ENCODE results near the gene CSMD2. TPM values are rescaled to one million over a fixed set of nuclear protein-coding genes. Genes with fewer than 3 reads are reported as not detected.

CSMD2 gene
- total RNA-seq, 1 experiment from 2014 or later = 2.8 TPM

DNA sequence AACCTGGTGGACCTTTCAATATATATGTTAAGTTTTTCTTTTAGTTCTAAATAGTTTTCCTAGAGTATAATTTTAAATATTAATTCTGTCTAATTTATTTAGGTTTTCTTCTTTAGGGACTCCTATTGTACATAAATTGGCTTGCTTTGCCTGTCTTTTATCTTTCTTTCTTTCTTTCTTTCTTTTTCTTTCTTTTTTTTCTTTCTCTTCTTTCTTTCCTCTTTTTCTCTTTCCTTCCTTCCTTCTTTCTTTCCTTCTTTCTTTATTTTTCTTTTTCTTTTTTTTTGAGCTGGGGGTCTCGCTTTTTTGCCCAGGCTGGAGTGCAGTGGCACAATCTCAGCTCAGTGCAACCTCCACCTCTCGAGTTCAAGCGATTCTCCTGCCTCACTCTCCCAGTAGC lies 657.4 kb downstream of the CSMD2 start:
- TF ChIP-seq CTCF (conservative IDR thresholded peaks at IDR 0.05; ENCODE audit: low read depth, low read length) (no peak), EZH2 (IDR thresholded peaks at IDR 0.05; ENCODE audit: borderline replicate concordance, low read depth, low read length, poor library complexity, severe bottlenecking) (no peak)
- intact Hi-C loops (cut with micrococcal nuclease; ENCODE audit: unreplicated experiment) = no loop called here
- H3K9me3 ChIP-seq (ENCODE audit: low read depth, low read length, poor library complexity, severe bottlenecking) = no peaks in the 10 kb centered on the region
- no peaks in the 10 kb centered on the region for H3K36me3 ChIP-seq (ENCODE audit: insufficient read depth, low read length, poor library complexity, severe bottlenecking)
- BruUV-seq (replicated peaks) = no TSS peak
- ChIA-PET POLR2A (ENCODE audit: low non-redundant PET) (no interaction called here), CTCF (no interaction called here)
- H3K4me3 ChIP-seq (ENCODE audit: low read depth, low read length, poor library complexity, severe bottlenecking) = no peak overlapping the region
- H3K4me1 ChIP-seq (ENCODE audit: insufficient read depth, low read length, poor library complexity, severe bottlenecking) = no peaks in the 10 kb centered on the region
- no peak for DNase-seq (ENCODE audit: low spot score)
- peaks cover 4% of the 10 kb centered on the region for H3K27me3 ChIP-seq (replicated peaks; ENCODE audit: insufficient read depth, low read depth, low read length, poor library complexity)
- no peak overlapping the region for H3K27ac ChIP-seq (ENCODE audit: low read depth, low read length, poor library complexity, severe bottlenecking)

GRCh38 chr1:33503506-33503905 lies 661.5 kb downstream of the CSMD2 start:
- Histone ChIP-seq H3K27me3 (replicated peaks; ENCODE audit: insufficient read depth, low read depth, low read length, poor library complexity) (peaks cover 4% of the 10 kb centered on the region), H3K4me1 (ENCODE audit: insufficient read depth, low read length, poor library complexity, severe bottlenecking) (no peaks in the 10 kb centered on the region), H3K4me3 (ENCODE audit: low read depth, low read length, poor library complexity, severe bottlenecking) (no peak overlapping the region), H3K36me3 (ENCODE audit: insufficient read depth, low read length, poor library complexity, severe bottlenecking) (no peaks in the 10 kb centered on the region), H3K9me3 (ENCODE audit: low read depth, low read length, poor library complexity, severe bottlenecking) (no peaks in the 10 kb centered on the region), H3K27ac (ENCODE audit: low read depth, low read length, poor library complexity, severe bottlenecking) (no peak overlapping the region)
- TF ChIP-seq CTCF (conservative IDR thresholded peaks at IDR 0.05; ENCODE audit: low read depth, low read length) (no peak), EZH2 (IDR thresholded peaks at IDR 0.05; ENCODE audit: borderline replicate concordance, low read depth, low read length, poor library complexity, severe bottlenecking) (no peak)
- POLR2A ChIA-PET (ENCODE audit: low non-redundant PET) = interaction anchor here (0.6 kb wide), 1 partner anchor 161 kb away, joined by 3 read pairs; no protein-coding TSS in a partner anchor
- DNase-seq (ENCODE audit: low spot score) = no peak
- intact Hi-C loops (cut with micrococcal nuclease; ENCODE audit: unreplicated experiment) = no loop called here
- CTCF ChIA-PET = no interaction called here
- BruUV-seq (replicated peaks) = no TSS peak

DNA sequence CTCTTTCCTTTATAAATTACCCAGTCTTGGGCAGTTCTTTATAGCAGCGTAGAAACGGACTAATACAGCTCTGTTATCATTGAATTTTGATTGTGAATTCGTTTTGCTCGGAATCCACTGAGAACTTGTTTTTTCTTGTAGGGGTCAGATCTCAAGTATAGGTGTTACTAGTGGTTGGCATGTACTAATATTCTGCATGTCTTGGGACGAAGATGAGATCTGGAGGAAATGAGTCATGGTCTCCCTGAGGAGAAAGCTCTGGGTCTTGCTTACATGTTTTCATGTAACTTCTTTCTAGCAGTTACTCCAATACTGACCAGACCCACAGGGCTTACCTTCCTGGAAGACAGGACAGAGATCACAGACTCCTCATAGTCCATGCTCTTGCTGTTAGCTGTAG lies 662.3 kb downstream of the CSMD2 start:
- ChIA-PET CTCF (no interaction called here), POLR2A (ENCODE audit: low non-redundant PET) (no interaction called here)
- peaks cover 4% of the 10 kb centered on the region for H3K27me3 ChIP-seq (replicated peaks; ENCODE audit: insufficient read depth, low read depth, low read length, poor library complexity)
- peak; percentile 8 for DNase-seq (ENCODE audit: low spot score)
- no peak overlapping the region for H3K4me3 ChIP-seq (ENCODE audit: low read depth, low read length, poor library complexity, severe bottlenecking)
- intact Hi-C loops (cut with micrococcal nuclease; ENCODE audit: unreplicated experiment) = no loop called here
- no peak for TF ChIP-seq EZH2 (IDR thresholded peaks at IDR 0.05; ENCODE audit: borderline replicate concordance, low read depth, low read length, poor library complexity, severe bottlenecking)
- no peak for TF ChIP-seq CTCF (conservative IDR thresholded peaks at IDR 0.05; ENCODE audit: low read depth, low read length)
- H3K9me3 ChIP-seq (ENCODE audit: low read depth, low read length, poor library complexity, severe bottlenecking) = no peaks in the 10 kb centered on the region
- no peaks in the 10 kb centered on the region for H3K4me1 ChIP-seq (ENCODE audit: insufficient read depth, low read length, poor library complexity, severe bottlenecking)
- H3K36me3 ChIP-seq (ENCODE audit: insufficient read depth, low read length, poor library complexity, severe bottlenecking) = no peaks in the 10 kb centered on the region
- no peak overlapping the region for H3K27ac ChIP-seq (ENCODE audit: low read depth, low read length, poor library complexity, severe bottlenecking)
- BruUV-seq (replicated peaks) = no TSS peak
